Endodermal cell (in vitro differentiated cells): Measurements from ENCODE around the gene QKI. TPM values are rescaled to one million over a fixed set of nuclear protein-coding genes. Genes with fewer than 3 reads are reported as not detected.
"Not testable (repeated sequence)": the region's sequence is repeated elsewhere in the genome, so short reads cannot be mapped to it uniquely, and the experiment has no call there.

Source experiments
- DNase-seq: peaks from one replicate; pipeline ENCODE4 v3.0.0-alpha.2; 2017
- H3K27ac ChIP-seq: 2 replicates; pipeline ENCODE4 v1.5.1; 2013; ENCODE audit warnings: mild to moderate bottlenecking, low read depth, low read length, moderate library complexity
- H3K27me3 ChIP-seq: 2 replicates; pipeline ENCODE4 v1.6.1; 2013; ENCODE audit warnings: mild to moderate bottlenecking, low read length, moderate library complexity; ENCODE audit not compliant: insufficient read depth, control insufficient read depth, poor library complexity, severe bottlenecking
- H3K36me3 ChIP-seq: 2 replicates; pipeline ENCODE4 v1.7.0; 2013; ENCODE audit warnings: mild to moderate bottlenecking, low read length, moderate library complexity; ENCODE audit not compliant: control insufficient read depth, insufficient read depth
- H3K4me1 ChIP-seq: one replicate; pipeline ENCODE4 v1.7.0; 2013; ENCODE audit warnings: low read length; ENCODE audit not compliant: control insufficient read depth, insufficient read depth
- H3K4me3 ChIP-seq: 2 replicates; pipeline ENCODE4 v1.5.1; 2013; ENCODE audit warnings: mild to moderate bottlenecking, low read length, moderate library complexity
- H3K9ac ChIP-seq: 2 replicates; pipeline ENCODE4 v1.6.1; 2013; ENCODE audit warnings: mild to moderate bottlenecking, low read length, moderate library complexity; ENCODE audit not compliant: poor library complexity, severe bottlenecking; ENCODE audit errors: extremely low read depth
- H3K9me3 ChIP-seq: 2 replicates; pipeline ENCODE4 v1.6.1; 2013; ENCODE audit warnings: mild to moderate bottlenecking, low read length, moderate library complexity; ENCODE audit not compliant: control insufficient read depth
- H3K27ac Mint-ChIP-seq: 2 replicates; pipeline ENCODE4 v1.8.0; 2020; ENCODE audit warnings: mixed read lengths
- H3K27me3 Mint-ChIP-seq: 2 replicates; pipeline ENCODE4 v1.8.0; 2021; ENCODE audit warnings: mild to moderate bottlenecking, mixed read lengths; ENCODE audit not compliant: insufficient read depth
- H3K36me3 Mint-ChIP-seq: 2 replicates; pipeline ENCODE4 v1.8.0; 2020; ENCODE audit warnings: low read depth, mixed read lengths
- H3K4me1 Mint-ChIP-seq: 2 replicates; pipeline ENCODE4 v1.8.0; 2020; ENCODE audit warnings: mixed read lengths
- H3K4me3 Mint-ChIP-seq: 2 replicates; pipeline ENCODE4 v1.8.0; 2020; ENCODE audit warnings: mild to moderate bottlenecking, moderate library complexity, mixed read lengths
- H3K9me3 Mint-ChIP-seq: 2 replicates; pipeline ENCODE4 v1.8.0; 2020; ENCODE audit warnings: mild to moderate bottlenecking, mixed read lengths
- WGBS, 2 experiments: methylation state at CpG; one replicate each; pipeline versions ENCODE4 v1.1.5 to v1.1.7; 2013; ENCODE audit warnings: missing lambda C conversion rate in 2 of 2, mixed read lengths in 1 of 2; ENCODE audit not compliant: insufficient coverage in 1 of 2, insufficient read length in 1 of 2; 5-methylcytosine and 5-hydroxymethylcytosine counted together
- total RNA-seq, 2 donors: library from RNA; stranded (reverse); fragmentation: NEBNext Ultra II Directional in 1 of 2; extraction: Animal tissue kit (Norgen Biotek cat#: 25700) in 1 of 2; gene quantifications; 2 replicates in 1 of 2; 3 replicates in 1 of 2; pipeline ENCODE4 v1.2.1, GENCODE V29; 2021
- TF ChIP-seq, protein P1 (sequence below): fragments of 200-600 bp; sonication (generic); conservative IDR thresholded peaks from 2 replicates; pipeline ENCODE4 v1.5.0; 2021; ENCODE audit warnings: antibody characterized with exemption, mild to moderate bottlenecking

QKI gene
- total RNA-seq, 2 donors from 2014 or later = 93.3 to 107 TPM

- Histone ChIP-seq H3K9me3 (no peaks in the 10 kb centered on the region), H3K9ac (no peak overlapping the region), H3K27ac (no peak overlapping the region), H3K4me1 (peaks cover 3% of the 10 kb centered on the region), H3K4me3 (no peak overlapping the region), H3K27me3 (no peaks in the 10 kb centered on the region), H3K36me3 (no peaks in the 10 kb centered on the region)
- 92 to 100% methylated on average over 2 of the region's 2 CpGs for WGBS, 2 experiments
- Mint-ChIP-seq H3K4me1 (peaks cover 36% of the 10 kb centered on the region), H3K27me3 (no peaks in the 10 kb centered on the region), H3K4me3 (no peak overlapping the region), H3K27ac (peak overlapping the region; percentile 7), H3K9me3 (no peaks in the 10 kb centered on the region), H3K36me3 (no peaks in the 10 kb centered on the region)
- TF ChIP-seq, protein P1, sequence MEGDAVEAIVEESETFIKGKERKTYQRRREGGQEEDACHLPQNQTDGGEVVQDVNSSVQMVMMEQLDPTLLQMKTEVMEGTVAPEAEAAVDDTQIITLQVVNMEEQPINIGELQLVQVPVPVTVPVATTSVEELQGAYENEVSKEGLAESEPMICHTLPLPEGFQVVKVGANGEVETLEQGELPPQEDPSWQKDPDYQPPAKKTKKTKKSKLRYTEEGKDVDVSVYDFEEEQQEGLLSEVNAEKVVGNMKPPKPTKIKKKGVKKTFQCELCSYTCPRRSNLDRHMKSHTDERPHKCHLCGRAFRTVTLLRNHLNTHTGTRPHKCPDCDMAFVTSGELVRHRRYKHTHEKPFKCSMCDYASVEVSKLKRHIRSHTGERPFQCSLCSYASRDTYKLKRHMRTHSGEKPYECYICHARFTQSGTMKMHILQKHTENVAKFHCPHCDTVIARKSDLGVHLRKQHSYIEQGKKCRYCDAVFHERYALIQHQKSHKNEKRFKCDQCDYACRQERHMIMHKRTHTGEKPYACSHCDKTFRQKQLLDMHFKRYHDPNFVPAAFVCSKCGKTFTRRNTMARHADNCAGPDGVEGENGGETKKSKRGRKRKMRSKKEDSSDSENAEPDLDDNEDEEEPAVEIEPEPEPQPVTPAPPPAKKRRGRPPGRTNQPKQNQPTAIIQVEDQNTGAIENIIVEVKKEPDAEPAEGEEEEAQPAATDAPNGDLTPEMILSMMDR = no peak
- no peak for DNase-seq
Observed at GRCh38 chr6:163429858-163430448, 15.4 kb downstream of the QKI start.

GRCh38 chr6:163432300-163432699 is 17.8 kb downstream of the QKI start:
- Histone ChIP-seq H3K36me3 (no peaks in the 10 kb centered on the region), H3K27ac (no peak overlapping the region), H3K4me3 (no peak overlapping the region), H3K4me1 (peaks cover 3% of the 10 kb centered on the region), H3K9ac (no peak overlapping the region), H3K9me3 (no peaks in the 10 kb centered on the region), H3K27me3 (no peaks in the 10 kb centered on the region)
- Mint-ChIP-seq H3K4me1 (peaks cover 28% of the 10 kb centered on the region), H3K4me3 (no peak overlapping the region), H3K27ac (no peak overlapping the region), H3K36me3 (no peaks in the 10 kb centered on the region), H3K9me3 (no peaks in the 10 kb centered on the region), H3K27me3 (no peaks in the 10 kb centered on the region)
- DNase-seq = no peak
- TF ChIP-seq, protein P1 = peak; percentile 26
- WGBS, 2 experiments = 95% methylated on average over 2 of the region's 2 CpGs; no CpG with 5 or more reads in 1 of the 2 experiments

- H3K4me1 ChIP-seq, H3K27ac ChIP-seq, DNase-seq, H3K27ac Mint-ChIP-seq, H3K27me3 ChIP-seq, H3K4me3 Mint-ChIP-seq, H3K4me3 ChIP-seq, H3K9me3 Mint-ChIP-seq, H3K9ac ChIP-seq, H3K36me3 ChIP-seq, H3K36me3 Mint-ChIP-seq, H3K27me3 Mint-ChIP-seq, H3K9me3 ChIP-seq: not testable (repeated sequence)
- peaks cover 25% of the 10 kb centered on the region for H3K4me1 Mint-ChIP-seq
- 96% methylated on average over 8 of the region's 9 CpGs; no CpG with 5 or more reads in 1 of the 2 experiments for WGBS, 2 experiments
Observed at GRCh38 chr6:163433486-163433885, 19.0 kb downstream of the QKI start.

- no peak overlapping the region for H3K9ac ChIP-seq
- TF ChIP-seq, protein P1 = no peak
- peaks cover 17% of the 10 kb centered on the region for H3K4me1 Mint-ChIP-seq
- no peaks in the 10 kb centered on the region for H3K27me3 Mint-ChIP-seq
- 94 to 100% methylated on average over 3 to 4 of the region's 4 CpGs for WGBS, 2 experiments
- no peaks in the 10 kb centered on the region for H3K9me3 ChIP-seq
- no peak overlapping the region for H3K27ac ChIP-seq
- no peaks in the 10 kb centered on the region for H3K36me3 ChIP-seq
- H3K9me3 Mint-ChIP-seq = peaks cover 2% of the 10 kb centered on the region
- H3K27ac Mint-ChIP-seq = no peak overlapping the region
- no peak overlapping the region for H3K4me3 ChIP-seq
- no peak overlapping the region for H3K4me3 Mint-ChIP-seq
- peaks cover 3% of the 10 kb centered on the region for H3K4me1 ChIP-seq
- H3K27me3 ChIP-seq = no peaks in the 10 kb centered on the region
- no peak for DNase-seq
- peaks cover 2% of the 10 kb centered on the region for H3K36me3 Mint-ChIP-seq
Observed at GRCh38 chr6:163435023-163435422, 20.5 kb downstream of the QKI start.
